Skin epidermis (tissue), 12 donors: ENCODE data around the gene PDIA4.

Experiments used
- H3K27ac ChIP-seq, 21 experiments: fragments of 200-600 bp; sonication (generic) in 11 of 21; one replicate each; pipeline ENCODE4 v1.5.0; 2020; ENCODE audit warnings: mild to moderate bottlenecking in 3 of 21, inconsistent platforms in 2 of 21, moderate library complexity in 2 of 21
- H3K4me3 ChIP-seq, 7 experiments: fragments of 200-600 bp; sonication (generic) in 2 of 7; one replicate each; pipeline ENCODE4 v1.5.0; 2020; ENCODE audit warnings: inconsistent platforms in 2 of 7, mild to moderate bottlenecking in 2 of 7, moderate library complexity in 1 of 7

Gene PDIA4

DNA sequence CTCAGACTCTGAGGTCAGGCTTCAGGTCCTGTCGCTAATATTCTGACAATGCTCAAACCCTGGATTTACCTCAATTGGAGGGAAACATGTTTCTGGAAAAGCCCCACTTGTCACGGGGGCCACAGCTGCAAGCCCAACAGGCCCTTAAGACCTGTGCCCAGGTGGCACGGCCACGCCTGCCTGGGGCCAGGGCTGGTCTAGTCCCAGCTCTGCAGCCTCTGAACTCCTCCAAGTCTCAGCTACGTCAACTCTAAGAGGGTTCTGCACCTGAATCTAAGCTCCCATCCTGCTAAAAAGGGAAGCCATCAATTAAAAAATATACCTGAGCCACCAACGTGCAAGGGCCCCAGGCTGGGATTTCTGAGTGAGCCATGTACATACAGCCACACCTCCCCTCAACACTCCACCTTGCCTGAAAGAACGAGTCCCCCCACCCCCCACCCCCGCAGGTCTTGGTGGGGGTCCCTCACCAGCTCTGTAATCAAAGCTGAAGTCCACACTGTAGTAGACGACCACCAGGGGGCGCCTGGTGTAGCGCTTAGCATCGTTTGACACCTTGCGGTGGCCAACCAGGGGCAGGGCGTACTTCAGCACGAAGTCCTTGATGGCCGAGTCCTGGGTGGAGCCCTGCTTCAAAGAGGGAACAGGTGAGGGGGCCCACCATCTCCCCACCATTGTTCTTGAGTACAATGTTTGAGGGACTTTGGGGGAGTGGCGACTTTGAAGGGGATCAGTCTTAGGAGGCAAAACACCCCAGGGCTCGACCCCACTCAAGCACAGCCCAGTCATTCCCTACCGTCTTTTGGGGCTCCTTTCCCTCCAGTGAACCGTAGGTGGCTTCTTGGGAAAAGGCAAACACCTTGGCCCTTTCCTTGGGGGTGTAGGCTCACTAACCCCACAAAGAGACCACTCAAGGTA is 22.6 kb downstream of the PDIA4 start:
- Histone ChIP-seq H3K4me3 (no peak overlapping the region), H3K27ac (no peak overlapping the region)

DNA sequence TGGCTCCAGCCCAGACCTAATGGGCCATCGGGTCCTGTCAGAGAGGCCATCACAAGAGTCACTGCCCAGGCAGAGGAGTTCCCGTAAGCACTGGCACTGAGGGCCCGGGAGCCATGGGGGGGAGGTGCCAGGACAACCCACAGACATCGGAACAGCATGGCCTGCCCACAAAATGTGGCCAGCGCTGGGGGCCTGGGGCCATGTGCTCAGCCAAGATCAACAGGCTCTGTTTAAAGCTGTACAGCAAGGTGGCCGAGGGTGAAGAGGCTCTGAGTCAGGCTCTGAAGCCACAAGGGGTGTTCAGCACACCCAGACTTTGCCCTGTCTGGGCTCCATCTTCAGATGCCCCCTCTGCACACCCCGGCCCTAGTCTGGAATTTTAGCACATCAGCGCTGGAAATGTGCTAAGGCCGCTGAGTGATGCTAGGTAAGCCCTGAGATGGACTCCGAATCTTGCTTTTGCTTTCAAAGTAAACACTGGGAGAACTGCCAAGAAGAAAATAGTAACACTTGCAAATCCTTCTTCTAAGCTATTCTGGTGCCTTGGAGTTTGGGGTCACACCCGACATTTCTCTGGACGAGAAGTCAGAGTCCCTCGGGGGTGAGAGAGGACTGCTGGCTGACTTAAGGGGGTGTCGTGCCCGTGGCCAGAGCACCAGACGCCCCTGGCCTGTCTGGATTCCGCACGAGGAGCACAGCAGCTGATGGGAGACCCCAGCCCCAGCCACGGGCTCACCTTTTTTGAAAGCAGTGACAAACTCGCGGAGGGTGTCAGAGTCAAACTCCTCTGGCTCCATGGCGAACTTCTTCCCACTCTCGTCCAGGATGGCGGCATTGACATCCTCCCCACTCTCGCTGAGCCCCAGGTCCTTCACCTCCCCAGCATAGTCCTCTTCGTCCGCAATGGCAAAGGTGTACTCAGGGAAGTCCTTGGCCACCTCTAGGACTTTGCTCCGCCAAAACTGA is 23.6 kb downstream of the PDIA4 start:
- no peak overlapping the region for H3K4me3 ChIP-seq
- H3K27ac ChIP-seq = no peak overlapping the region

DNA sequence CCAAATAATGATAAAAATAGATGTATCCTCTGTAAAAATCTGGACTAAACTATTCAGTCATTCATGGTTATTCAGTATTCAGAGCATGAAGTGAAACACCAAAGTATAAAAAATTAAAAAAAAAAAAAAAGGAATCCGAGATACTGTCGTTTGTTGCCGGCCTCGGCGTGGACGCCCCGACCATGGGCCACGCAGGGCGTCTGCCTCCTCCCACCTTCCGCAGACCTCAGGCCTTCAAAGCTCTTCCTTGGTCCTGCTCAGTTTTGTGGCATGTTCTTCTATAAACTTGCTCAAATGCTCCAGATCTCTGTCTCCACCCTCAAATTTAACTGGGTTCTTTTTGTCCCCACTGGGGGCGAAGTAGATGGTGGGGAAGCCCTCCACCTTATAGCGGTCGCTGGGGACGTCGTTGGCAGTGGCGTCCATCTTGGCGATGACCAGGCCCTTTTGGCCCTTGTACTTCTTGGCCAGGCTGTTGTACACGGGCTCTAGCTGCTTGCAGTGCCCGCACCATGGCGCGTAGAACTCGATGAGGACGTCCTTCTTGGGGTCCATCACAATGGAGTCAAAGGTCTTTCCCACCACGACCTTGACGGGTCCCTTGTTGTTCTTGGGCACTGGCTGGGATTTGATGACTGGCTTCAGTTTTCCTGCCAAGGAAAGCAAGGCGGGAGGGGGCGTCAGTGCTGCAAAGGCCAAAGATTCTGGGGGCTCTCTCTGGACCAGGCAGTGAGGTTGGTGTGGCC is 24.6 kb downstream of the PDIA4 start:
- no peak overlapping the region for H3K27ac ChIP-seq

DNA sequence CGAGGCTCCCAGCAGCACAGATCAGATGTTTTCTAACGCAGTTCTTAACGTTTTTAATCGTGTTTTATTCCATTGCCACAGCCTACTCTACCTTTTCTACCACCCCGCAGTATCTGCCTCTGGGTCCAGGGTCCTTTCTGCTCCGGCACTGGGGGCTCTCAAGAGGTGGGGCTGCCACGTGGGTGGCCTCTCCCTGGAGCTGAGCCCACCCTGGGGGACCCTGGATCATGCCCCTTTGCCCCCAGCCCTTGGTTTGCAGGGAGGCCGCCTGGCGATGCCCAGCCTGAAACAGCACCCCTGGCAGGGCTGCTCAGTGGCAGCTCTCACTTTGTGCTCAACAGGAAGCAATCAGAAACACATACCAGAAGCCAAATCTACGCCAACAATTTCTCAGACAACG is 25.3 kb downstream of the PDIA4 start:
- H3K4me3 ChIP-seq = no peak overlapping the region
- H3K27ac ChIP-seq = no peak overlapping the region

More for the DNA sequence above, 24.6 kb downstream of the PDIA4 start:
- no peak overlapping the region for H3K4me3 ChIP-seq

DNA sequence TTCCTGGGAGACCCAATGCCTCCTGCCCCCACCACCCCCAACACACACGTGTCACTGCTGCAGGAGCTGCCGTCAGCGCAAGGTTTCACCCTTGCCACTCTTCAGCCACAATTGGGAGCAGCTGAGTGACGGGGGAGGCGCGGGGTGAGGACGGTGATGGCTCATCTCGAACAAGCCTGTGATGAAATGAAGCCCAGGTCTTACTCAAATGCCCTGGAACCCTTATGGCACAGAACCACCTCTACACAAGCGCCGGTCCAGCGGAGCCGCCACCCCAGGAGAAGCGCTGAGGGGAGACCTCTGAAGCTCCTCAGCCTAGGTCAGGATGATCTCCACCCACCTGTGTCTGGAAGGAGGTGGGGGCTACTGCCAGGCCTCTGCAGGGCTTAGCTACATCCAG is 25.7 kb downstream of the PDIA4 start:
- H3K4me3 ChIP-seq = no peak overlapping the region
- H3K27ac ChIP-seq = no peak overlapping the region

DNA sequence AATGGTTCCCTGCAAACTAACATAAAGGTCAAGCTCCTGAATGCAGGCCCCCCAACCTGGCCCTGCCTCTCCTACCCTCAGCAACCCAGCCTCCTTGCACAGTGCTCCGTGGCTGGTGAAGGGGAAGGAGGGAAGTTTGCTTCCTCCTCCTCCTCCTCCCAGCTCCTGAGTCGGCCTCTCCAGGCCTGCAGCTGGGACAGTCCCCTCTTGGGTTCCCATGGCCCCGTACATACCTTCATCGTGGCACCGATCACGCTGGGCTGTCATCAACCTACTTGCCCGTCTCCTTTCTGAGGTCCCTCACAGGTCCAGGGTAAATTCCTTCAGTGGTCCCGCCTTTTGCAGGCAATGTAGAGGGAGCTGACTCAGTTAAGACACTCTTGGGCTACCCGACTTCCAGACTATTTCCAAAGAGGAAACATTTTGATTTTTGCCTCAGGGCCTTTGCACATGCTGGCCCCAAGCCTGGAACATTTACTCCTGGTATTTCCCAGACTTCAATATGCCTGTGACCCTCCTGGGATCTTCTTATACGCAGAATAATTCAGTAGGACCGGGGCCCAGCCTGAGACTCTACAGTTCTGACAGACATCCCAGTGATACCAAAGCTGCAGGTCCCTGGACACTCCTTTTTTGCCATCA is 26.8 kb downstream of the PDIA4 start:
- H3K4me3 ChIP-seq = no peak overlapping the region
- H3K27ac ChIP-seq = no peak overlapping the region

DNA sequence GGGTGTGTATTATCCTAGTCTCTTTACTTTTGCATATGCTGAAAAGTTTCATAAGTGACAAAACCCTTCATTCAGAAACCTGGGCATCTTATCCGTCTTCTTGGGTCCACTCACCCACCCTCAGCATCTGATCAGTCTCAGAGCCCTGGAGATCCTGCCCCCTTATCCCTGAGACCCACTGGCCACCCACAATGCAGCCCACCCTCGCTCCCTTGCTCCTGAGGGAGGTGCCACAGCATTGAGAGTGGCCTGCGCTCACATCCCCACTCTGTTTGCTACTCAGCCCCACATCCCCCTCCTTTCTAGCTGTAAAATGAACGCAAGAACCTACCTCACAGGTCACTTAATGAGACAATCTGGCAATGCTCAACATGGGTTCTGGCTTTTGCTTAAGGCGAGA is 27.3 kb downstream of the PDIA4 start:
- Histone ChIP-seq H3K27ac (no peak overlapping the region), H3K4me3 (no peak overlapping the region)

DNA sequence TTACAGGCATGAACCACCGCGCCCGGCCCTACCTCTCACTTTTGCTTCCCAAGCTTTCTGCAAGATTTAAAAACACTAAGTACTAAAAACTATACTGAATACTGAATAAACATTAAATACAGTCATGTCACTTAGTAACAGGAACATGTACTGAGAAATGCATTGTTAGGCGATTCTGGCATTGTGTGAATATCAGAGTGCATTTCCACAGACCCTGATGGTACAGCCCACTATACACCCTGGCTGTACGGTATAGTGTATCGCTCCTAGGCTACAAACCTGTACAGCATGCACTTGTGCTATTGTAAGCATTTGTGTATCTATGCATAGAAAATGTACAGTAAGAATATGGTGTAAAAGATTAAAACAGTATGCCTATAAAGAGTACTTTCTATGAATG is 29.1 kb downstream of the PDIA4 start:
- H3K4me3 ChIP-seq = no peak overlapping the region
- H3K27ac ChIP-seq = no peak overlapping the region

DNA sequence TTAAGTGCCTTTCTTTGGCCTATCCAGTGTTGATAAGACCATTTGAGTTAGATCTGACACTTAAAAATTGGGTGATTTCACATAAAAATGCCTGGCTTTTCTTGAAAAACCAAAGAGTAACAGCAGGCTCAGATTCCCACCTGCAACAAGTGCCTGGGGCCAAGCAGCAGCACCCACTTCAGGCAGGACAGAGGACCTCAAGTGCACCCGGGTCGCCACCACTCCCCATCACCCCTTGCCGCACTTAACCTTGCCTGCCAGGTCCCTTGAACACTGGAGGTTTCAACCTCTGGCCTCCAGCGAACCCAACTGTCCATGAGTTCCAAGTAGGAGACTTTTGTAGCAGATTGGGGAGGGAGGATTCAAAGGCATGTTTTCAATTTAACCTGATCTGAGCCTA is 30.8 kb downstream of the PDIA4 start:
- H3K4me3 ChIP-seq = no peak overlapping the region
- no peak overlapping the region for H3K27ac ChIP-seq

DNA sequence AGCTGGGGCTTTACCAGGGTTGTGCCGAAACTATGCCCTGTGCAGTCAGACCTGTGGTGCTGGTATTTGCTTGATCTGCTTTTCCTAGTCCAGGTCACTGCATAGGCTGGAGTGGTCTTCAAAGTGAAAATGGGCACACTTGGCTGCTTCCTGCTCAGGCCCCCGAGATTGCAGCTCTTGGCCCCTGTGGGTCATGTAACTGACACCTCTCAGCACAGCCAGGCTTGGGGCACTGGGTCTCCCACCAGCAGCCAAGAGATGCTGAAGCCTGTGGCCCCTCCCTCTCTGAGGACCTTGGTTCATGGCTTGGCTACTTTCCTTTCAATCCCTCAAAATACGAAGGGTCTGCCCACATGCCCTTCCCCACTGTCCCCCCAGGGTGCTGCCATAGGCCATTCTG is 33.7 kb downstream of the PDIA4 start:
- H3K27ac ChIP-seq = no peak overlapping the region

DNA sequence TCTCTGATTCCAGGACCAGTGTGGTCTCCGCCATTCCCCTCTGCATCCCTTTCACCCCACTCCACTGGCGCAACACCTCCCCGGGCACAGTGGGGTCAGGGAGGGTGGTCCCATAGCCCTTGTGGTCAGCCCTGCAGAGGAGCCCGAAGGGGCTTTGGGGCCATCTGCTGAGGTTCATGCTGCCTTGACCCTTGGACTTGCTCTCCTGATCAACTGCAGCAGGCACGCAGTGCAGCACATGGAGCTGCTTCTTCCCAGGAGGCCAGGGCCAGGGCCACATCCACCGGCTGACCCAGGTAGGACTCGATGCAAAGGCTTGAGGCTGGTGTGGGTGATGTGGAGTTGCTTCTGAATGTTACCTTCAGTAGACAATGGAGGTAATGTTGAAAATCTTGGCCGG is 35.1 kb downstream of the PDIA4 start:
- Histone ChIP-seq H3K27ac (no peak overlapping the region), H3K4me3 (no peak overlapping the region)

More for the DNA sequence above, 33.7 kb downstream of the PDIA4 start:
- H3K4me3 ChIP-seq = no peak overlapping the region

DNA sequence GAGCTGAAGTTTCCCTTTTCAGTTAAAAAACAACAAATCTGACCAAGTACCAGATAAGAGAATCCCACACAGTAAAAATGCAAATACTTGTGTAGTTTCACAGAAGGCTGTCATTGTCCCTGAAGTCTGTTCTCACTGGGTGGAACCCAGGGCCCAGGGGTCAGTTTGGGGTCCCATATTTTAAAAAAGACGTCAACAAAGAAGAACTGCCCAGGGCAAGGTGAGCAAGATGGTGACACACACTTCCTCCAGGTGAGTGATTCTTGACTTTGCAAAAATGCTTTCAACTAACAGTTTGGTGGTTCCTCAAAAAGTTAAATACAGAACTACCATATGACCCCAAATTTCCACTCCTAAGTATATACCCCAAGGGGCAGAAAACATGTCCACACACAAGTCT is 36.8 kb downstream of the PDIA4 start:
- Histone ChIP-seq H3K4me3 (no peak overlapping the region), H3K27ac (no peak overlapping the region)

DNA sequence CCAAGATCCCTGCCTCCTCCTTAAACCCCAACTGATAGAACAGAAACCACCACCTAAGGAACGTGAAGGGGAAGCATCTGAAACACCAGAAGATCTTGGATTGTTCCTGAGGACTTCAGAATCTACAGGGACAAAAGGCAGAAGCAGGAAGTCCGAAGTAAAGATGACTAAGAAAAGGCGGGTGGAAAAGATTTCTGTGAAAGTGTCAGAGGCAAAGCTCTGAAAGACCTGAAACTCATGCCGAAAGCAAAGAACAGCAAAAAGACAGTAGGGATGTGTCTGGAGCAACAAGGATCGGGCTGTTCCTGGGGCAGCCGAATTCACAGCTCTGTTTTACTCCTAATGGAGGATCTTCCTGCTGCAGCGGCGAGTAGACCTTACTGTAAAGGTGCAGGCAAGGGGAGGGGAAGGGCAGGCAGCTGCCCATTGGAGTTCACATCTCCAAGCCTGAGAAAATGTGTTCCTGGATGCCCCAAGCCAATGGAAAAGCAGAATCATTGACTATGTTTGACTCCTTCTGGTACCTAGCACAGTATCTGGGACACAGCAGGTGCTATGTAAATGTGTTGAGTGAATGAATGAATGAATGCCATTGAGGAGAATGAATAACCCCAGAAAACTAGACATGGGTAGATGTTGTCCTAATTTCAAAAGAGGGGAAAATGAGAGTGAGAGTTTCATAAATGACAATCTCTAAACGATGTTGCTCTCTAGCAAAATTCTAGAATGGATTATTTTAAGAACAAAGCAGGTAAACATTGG is 40.4 kb downstream of the PDIA4 start:
- H3K4me3 ChIP-seq = peak overlapping the region; percentile 48 to 75 (median 58)

DNA sequence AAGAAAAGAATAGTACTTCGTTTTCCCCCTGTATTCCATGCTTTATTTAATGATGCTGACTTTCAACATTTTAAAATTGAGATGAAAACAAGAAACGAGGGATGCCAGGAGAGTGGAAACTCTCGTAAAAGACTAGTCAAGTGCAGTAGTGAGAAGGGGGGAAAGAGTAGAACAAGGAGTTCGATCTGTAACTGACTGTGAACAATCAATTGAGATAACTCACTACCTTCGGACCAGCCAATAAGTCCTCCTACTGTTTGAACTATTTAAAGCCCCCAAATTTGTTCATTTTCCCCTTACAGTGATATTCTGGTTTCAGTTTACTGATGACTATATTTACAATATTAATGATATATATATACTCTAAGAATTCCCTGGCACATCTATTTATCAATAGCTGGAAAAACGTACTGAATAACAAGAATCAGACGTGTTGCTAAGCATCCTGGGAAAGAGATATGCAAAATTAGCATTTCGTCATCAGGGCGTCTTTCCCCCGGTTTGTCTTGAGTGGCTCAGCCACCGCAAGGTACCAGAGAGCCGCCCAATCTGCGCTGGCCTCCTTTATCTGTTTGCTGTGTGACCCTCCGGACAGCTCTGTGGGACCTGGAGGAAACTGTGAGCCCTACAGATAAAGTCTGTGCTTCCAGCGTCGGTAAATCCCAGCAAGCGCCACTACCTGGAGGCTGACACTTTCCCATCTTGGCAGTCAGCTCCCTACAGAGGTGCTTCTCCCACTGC is 41.1 kb downstream of the PDIA4 start:
- peak overlapping the region in 19 of 21 experiments; percentile 53 to 94 (median 85) for H3K27ac ChIP-seq
- H3K4me3 ChIP-seq = peak overlapping the region; percentile 48 to 75 (median 58)

More for the DNA sequence above, 40.4 kb downstream of the PDIA4 start:
- peak overlapping the region in 19 of 21 experiments; percentile 53 to 94 (median 85) for H3K27ac ChIP-seq

DNA sequence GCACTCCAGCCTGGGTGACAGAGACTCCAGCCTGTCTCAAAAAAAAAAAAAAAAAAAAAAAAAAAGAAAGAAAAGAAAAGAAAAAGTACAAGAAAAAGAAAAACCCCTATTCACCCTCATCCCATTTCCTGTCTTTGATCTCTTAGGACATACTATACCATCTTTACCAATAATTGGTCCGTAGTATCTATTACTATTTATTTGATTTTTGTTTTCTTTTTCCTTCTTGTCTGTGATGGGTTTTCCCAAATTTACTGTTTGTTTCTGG is 41.6 kb downstream of the PDIA4 start:
- peak overlapping the region in 8 of 21 experiments; percentile 81 to 94 (median 90) for H3K27ac ChIP-seq
- H3K4me3 ChIP-seq = peak overlapping the region in 2 of 7 experiments; percentile 58 to 64

DNA sequence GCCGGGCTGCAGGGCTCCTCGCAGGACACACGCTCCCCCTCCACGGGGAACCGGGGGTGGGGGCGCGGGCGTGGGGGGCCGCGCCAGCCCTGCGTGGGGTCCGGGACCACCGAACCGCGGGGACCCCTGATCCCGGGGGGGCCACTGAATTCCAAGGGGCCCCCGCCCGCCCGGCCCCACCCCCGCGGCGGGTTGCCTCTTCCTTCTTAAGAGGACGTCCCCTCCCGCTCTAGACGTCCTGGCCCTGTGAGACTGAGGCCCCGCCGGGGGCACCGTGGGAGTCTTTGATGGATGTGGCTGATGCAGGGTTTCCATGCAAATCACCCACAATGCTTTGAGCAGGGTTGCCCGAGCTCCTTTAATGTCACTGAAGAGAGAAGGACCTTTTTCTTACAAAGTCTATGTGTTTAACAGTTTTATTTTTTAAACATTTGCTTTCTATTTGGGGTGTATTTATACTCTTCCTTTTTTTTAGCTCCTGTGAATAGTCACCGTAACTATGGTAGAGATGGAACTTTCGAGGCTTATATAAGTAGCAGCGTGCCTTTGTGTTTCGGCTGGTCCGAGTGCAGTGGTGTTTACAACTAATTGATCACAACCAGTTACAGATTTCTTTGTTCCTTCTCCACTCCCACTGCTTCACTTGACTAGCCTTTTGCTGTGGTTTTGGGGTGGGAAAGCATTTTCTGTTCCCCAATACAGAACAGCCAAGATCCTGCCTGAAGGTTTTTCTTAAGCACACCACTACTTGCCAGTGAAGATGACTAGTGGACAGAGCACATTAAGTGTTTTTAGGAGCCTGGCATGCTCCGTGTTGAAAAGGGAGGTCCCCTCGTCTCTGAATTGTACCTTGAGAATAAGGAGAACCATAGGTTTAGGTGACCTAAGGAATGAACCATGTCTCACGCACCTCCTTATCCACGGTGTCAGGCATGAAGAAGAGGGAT is 44.8 kb downstream of the PDIA4 start:
- Histone ChIP-seq H3K4me3 (peak overlapping the region; percentile 33 to 86 (median 63)), H3K27ac (peak overlapping the region in 11 of 21 experiments; percentile 12 to 69 (median 45))

DNA sequence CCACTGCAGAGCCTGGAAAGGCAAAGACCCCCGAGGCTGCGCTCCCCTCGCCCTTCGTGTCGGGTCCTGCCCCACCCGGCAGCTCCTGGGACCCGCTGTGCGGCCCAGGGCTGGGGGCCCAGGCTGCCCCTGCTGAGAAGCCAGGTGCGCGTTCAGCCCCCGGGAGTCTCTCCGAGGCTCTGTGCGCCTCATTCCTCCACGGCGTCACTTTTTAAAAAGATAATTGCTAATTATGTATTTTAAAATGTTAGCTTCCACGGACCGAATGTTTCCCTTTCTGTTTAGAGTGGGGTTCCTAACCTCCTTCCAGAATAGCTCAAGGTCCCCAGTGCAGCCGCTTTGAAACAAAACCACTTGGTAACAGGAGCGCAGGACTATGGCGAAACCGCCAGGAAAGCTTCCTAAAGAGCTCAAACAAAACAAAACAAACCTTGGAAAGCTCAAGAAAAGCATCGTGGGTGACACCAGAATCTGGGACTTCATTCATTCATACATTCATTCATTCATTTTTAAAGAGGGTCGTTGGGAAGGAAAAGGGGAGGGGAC is 45.6 kb downstream of the PDIA4 start:
- H3K27ac ChIP-seq = peak overlapping the region in 9 of 21 experiments; percentile 12 to 69 (median 45)
- H3K4me3 ChIP-seq = peak overlapping the region; percentile 33 to 86 (median 63)
